Endodermal cell (in vitro differentiated cells): ENCODE results near the gene CDK10. TPM values are rescaled to one million over a fixed set of nuclear protein-coding genes. Genes with fewer than 3 reads are reported as not detected.

ENCODE experiments used
- DNase-seq: peaks from one replicate; pipeline ENCODE4 v3.0.0-alpha.2; 2017
- H3K27ac ChIP-seq: 2 replicates; pipeline ENCODE4 v1.5.1; 2013; ENCODE audit warnings: mild to moderate bottlenecking, low read depth, low read length, moderate library complexity
- H3K27me3 ChIP-seq: 2 replicates; pipeline ENCODE4 v1.6.1; 2013; ENCODE audit warnings: mild to moderate bottlenecking, low read length, moderate library complexity; ENCODE audit not compliant: insufficient read depth, control insufficient read depth, poor library complexity, severe bottlenecking
- H3K36me3 ChIP-seq: 2 replicates; pipeline ENCODE4 v1.7.0; 2013; ENCODE audit warnings: mild to moderate bottlenecking, low read length, moderate library complexity; ENCODE audit not compliant: control insufficient read depth, insufficient read depth
- H3K4me1 ChIP-seq: one replicate; pipeline ENCODE4 v1.7.0; 2013; ENCODE audit warnings: low read length; ENCODE audit not compliant: control insufficient read depth, insufficient read depth
- H3K4me3 ChIP-seq: 2 replicates; pipeline ENCODE4 v1.5.1; 2013; ENCODE audit warnings: mild to moderate bottlenecking, low read length, moderate library complexity
- H3K9ac ChIP-seq: 2 replicates; pipeline ENCODE4 v1.6.1; 2013; ENCODE audit warnings: mild to moderate bottlenecking, low read length, moderate library complexity; ENCODE audit not compliant: poor library complexity, severe bottlenecking; ENCODE audit errors: extremely low read depth
- H3K9me3 ChIP-seq: 2 replicates; pipeline ENCODE4 v1.6.1; 2013; ENCODE audit warnings: mild to moderate bottlenecking, low read length, moderate library complexity; ENCODE audit not compliant: control insufficient read depth
- H3K27ac Mint-ChIP-seq: 2 replicates; pipeline ENCODE4 v1.8.0; 2020; ENCODE audit warnings: mixed read lengths
- H3K27me3 Mint-ChIP-seq: 2 replicates; pipeline ENCODE4 v1.8.0; 2021; ENCODE audit warnings: mild to moderate bottlenecking, mixed read lengths; ENCODE audit not compliant: insufficient read depth
- H3K36me3 Mint-ChIP-seq: 2 replicates; pipeline ENCODE4 v1.8.0; 2020; ENCODE audit warnings: low read depth, mixed read lengths
- H3K4me1 Mint-ChIP-seq: 2 replicates; pipeline ENCODE4 v1.8.0; 2020; ENCODE audit warnings: mixed read lengths
- H3K4me3 Mint-ChIP-seq: 2 replicates; pipeline ENCODE4 v1.8.0; 2020; ENCODE audit warnings: mild to moderate bottlenecking, moderate library complexity, mixed read lengths
- H3K9me3 Mint-ChIP-seq: 2 replicates; pipeline ENCODE4 v1.8.0; 2020; ENCODE audit warnings: mild to moderate bottlenecking, mixed read lengths
- WGBS, 2 experiments: methylation state at CpG; one replicate each; pipeline versions ENCODE4 v1.1.5 to v1.1.7; 2013; ENCODE audit warnings: missing lambda C conversion rate in 2 of 2, mixed read lengths in 1 of 2; ENCODE audit not compliant: insufficient coverage in 1 of 2, insufficient read length in 1 of 2; 5-methylcytosine and 5-hydroxymethylcytosine counted together
- total RNA-seq, 2 donors: library from RNA; stranded (reverse); fragmentation: NEBNext Ultra II Directional in 1 of 2; extraction: Animal tissue kit (Norgen Biotek cat#: 25700) in 1 of 2; gene quantifications; 2 replicates in 1 of 2; 3 replicates in 1 of 2; pipeline ENCODE4 v1.2.1, GENCODE V29; 2021
- TF ChIP-seq, protein P1 (sequence below): fragments of 200-600 bp; sonication (generic); conservative IDR thresholded peaks from 2 replicates; pipeline ENCODE4 v1.5.0; 2021; ENCODE audit warnings: antibody characterized with exemption, mild to moderate bottlenecking

Gene CDK10
- total RNA-seq, 2 donors from 2014 or later, result 108 to 123 TPM

DNA sequence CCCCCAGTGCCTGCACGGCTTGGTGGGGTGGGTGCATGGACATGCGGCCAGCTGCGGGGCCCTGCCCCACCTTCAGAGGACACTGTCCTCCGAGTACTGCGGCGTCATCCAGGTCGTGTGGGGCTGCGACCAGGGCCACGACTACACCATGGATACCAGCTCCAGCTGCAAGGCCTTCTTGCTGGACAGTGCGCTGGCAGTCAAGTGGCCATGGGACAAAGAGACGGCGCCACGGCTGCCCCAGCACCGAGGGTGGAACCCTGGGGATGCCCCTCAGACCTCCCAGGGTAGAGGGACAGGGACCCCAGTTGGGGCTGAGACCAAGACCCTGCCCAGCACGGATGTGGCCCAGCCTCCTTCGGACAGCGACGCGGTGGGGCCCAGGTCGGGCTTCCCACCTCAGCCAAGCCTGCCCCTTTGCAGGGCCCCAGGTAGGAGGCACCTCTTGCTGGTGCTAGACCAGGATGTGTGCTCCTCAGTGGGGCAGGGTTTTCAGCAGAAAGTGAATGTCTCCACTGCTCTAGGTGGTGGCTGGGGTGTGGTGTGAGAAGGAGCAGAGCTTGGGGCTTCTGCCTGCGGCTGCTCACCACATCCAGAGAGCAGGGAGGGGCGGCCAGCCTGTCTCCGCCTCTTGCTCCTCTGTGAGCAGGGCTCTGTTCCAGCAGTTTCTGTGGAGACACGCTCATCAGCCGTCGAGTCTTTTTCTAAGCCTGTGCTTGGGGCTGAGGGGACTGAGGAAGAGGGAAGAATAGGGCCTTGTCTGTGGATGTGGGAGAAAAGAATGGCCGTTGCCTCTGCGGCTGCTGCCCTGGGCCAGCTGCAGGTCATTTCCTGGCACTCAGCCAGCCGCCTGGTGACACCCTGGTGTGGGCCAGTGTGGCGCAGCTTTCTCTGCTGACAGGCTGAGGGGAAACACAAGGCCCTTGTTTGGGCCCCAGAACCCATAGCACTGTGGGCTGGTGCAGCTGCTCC, 37.1 kb downstream of the CDK10 start:
- Histone ChIP-seq H3K27me3 (no peaks in the 10 kb centered on the region), H3K4me3 (peak overlapping the region; percentile 87), H3K27ac (no peak overlapping the region), H3K9me3 (no peaks in the 10 kb centered on the region), H3K4me1 (peaks cover 5% of the 10 kb centered on the region), H3K9ac (no peak overlapping the region), H3K36me3 (peaks cover 37% of the 10 kb centered on the region)
- Mint-ChIP-seq H3K36me3 (peaks cover 24% of the 10 kb centered on the region), H3K9me3 (no peaks in the 10 kb centered on the region), H3K4me3 (peak overlapping the region; percentile 65), H3K27me3 (peaks cover 27% of the 10 kb centered on the region), H3K27ac (no peak overlapping the region), H3K4me1 (peaks cover 12% of the 10 kb centered on the region)
- WGBS, 2 experiments, result 95% methylated on average over 13 to 30 of the region's 30 CpGs
- DNase-seq, result no peak
- TF ChIP-seq, protein P1, sequence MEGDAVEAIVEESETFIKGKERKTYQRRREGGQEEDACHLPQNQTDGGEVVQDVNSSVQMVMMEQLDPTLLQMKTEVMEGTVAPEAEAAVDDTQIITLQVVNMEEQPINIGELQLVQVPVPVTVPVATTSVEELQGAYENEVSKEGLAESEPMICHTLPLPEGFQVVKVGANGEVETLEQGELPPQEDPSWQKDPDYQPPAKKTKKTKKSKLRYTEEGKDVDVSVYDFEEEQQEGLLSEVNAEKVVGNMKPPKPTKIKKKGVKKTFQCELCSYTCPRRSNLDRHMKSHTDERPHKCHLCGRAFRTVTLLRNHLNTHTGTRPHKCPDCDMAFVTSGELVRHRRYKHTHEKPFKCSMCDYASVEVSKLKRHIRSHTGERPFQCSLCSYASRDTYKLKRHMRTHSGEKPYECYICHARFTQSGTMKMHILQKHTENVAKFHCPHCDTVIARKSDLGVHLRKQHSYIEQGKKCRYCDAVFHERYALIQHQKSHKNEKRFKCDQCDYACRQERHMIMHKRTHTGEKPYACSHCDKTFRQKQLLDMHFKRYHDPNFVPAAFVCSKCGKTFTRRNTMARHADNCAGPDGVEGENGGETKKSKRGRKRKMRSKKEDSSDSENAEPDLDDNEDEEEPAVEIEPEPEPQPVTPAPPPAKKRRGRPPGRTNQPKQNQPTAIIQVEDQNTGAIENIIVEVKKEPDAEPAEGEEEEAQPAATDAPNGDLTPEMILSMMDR, result no peak

DNA sequence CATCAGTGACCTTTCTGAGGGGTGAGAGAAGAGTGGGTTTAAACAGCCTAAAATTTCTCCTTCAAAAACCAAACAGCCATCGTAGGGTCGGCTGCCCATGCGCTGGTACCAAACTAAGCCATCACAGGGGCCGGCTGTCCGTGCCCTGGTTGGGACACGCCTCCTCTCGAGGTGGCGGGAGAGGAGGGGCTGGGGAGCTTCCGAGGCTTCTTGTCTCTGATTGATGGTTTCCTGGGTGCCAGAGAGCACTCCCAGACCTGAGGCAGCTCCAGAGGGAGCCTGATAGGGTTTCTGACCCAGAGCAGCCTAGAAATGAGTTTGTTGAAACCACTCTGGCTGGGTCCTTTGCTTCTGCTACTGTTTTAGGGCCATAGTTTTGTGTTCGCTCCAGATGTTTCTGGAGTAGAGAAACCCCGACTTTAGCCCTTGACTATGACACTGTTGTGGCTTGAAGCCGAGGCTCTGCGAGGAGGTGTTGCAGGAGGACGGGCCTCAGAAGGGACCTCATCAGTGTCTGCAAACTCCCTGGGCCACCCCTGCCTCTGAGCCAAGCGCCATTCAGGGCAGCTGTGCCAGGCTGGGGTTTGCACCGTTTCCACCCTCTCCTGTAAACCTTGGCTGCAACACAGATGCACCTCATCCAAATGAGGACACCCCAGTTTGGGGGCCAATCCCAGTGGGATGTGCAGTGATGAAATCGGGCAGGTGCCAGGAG, 41.1 kb downstream of the CDK10 start:
- H3K27ac ChIP-seq, result no peak overlapping the region

DNA sequence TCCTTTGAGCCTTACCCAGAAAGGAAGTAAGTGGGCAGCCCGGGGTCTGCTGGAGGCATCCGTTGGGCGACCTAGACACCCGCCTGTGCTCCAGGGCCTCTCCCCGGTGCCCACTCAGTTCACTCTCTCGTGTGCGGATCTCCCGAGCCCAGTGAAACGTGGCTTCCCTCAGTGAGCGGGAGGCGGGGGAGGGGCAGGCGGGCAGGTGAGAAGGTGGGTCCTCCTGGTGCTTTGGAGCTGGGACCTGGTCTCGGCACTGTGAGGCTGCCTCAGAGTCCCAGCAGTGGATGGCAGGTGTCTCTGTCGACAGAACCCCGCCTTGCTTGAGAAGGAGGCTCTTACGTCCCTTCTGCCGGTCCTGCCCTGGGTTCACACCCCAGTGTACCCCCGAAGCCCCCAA, 42.8 kb downstream of the CDK10 start:
- no peaks in the 10 kb centered on the region for H3K4me1 Mint-ChIP-seq
- 94 to 98% methylated on average over 8 to 18 of the region's 18 CpGs for WGBS, 2 experiments

More for the DNA sequence above, 41.1 kb downstream of the CDK10 start:
- peaks cover 9% of the 10 kb centered on the region for H3K27me3 Mint-ChIP-seq
- Histone ChIP-seq H3K9me3 (no peaks in the 10 kb centered on the region), H3K4me3 (no peak overlapping the region), H3K9ac (no peak overlapping the region), H3K27me3 (no peaks in the 10 kb centered on the region), H3K36me3 (peaks cover 71% of the 10 kb centered on the region), H3K4me1 (peaks cover 5% of the 10 kb centered on the region)
- H3K9me3 Mint-ChIP-seq, result no peaks in the 10 kb centered on the region
- H3K4me3 Mint-ChIP-seq, result no peak overlapping the region
- DNase-seq, result peak; percentile 81
- WGBS, 2 experiments, result 90 to 92% methylated on average over 15 to 17 of the region's 17 CpGs
- peaks cover 53% of the 10 kb centered on the region for H3K36me3 Mint-ChIP-seq
- peaks cover 4% of the 10 kb centered on the region for H3K4me1 Mint-ChIP-seq
- H3K27ac Mint-ChIP-seq, result no peak overlapping the region
- TF ChIP-seq, protein P1, result no peak

More for the DNA sequence above, 42.8 kb downstream of the CDK10 start:
- Histone ChIP-seq H3K27ac (no peak overlapping the region), H3K4me1 (no peaks in the 10 kb centered on the region), H3K9ac (no peak overlapping the region), H3K36me3 (peaks cover 70% of the 10 kb centered on the region), H3K9me3 (no peaks in the 10 kb centered on the region), H3K27me3 (no peaks in the 10 kb centered on the region), H3K4me3 (no peak overlapping the region)
- H3K27me3 Mint-ChIP-seq, result no peaks in the 10 kb centered on the region
- no peak overlapping the region for H3K27ac Mint-ChIP-seq
- DNase-seq, result peak; percentile 45
- no peak overlapping the region for H3K4me3 Mint-ChIP-seq
- TF ChIP-seq, protein P1, result no peak
- H3K9me3 Mint-ChIP-seq, result no peaks in the 10 kb centered on the region
- peaks cover 56% of the 10 kb centered on the region for H3K36me3 Mint-ChIP-seq
